H9 (cell line): ENCODE data around the gene OIT3. TPM values are rescaled to one million over a fixed set of nuclear protein-coding genes. Genes with fewer than 3 reads are reported as not detected.

Experiments
- DNase-seq: peaks from one replicate; pipeline ENCODE4 v3.0.0-alpha.2; 2017
- H2AFZ ChIP-seq: one replicate; pipeline ENCODE4 v1.6.1; 2013; ENCODE audit warnings: mild to moderate bottlenecking, low read length, control low read depth, moderate library complexity
- H2AK5ac ChIP-seq: 2 replicates; pipeline ENCODE4 v1.6.1; 2013; ENCODE audit warnings: low read length, control low read depth, mixed read lengths; ENCODE audit not compliant: insufficient read length
- H2BK120ac ChIP-seq: one replicate; pipeline ENCODE4 v1.6.1; 2013; ENCODE audit warnings: low read depth, mild to moderate bottlenecking, low read length, control low read depth, inconsistent platforms; ENCODE audit not compliant: poor library complexity, severe bottlenecking
- H2BK12ac ChIP-seq: 2 replicates; pipeline ENCODE4 v1.6.1; 2013; ENCODE audit warnings: low read length, control low read depth, mixed read lengths, low read depth; ENCODE audit not compliant: insufficient read length
- H2BK15ac ChIP-seq: 2 replicates; pipeline ENCODE4 v1.6.1; 2013; ENCODE audit warnings: low read depth, low read length, control low read depth
- H2BK20ac ChIP-seq: one replicate; pipeline ENCODE4 v1.6.1; 2013; ENCODE audit warnings: low read depth, mild to moderate bottlenecking, low read length, control low read depth, inconsistent platforms; ENCODE audit not compliant: poor library complexity, severe bottlenecking
- H2BK5ac ChIP-seq: 2 replicates; pipeline ENCODE4 v1.6.1; 2013; ENCODE audit warnings: low read length, control low read depth, mixed read lengths; ENCODE audit not compliant: insufficient read length
- H3K14ac ChIP-seq: 2 replicates; pipeline ENCODE4 v1.6.1; 2013; ENCODE audit warnings: low read length, control low read depth; ENCODE audit not compliant: insufficient read depth
- H3K18ac ChIP-seq: 2 replicates; pipeline ENCODE4 v1.6.1; 2013; ENCODE audit warnings: low read depth, mild to moderate bottlenecking, mixed read lengths, low read length, control low read depth; ENCODE audit not compliant: insufficient read length
- H3K23ac ChIP-seq: 2 replicates; pipeline ENCODE4 v1.6.1; 2013; ENCODE audit warnings: low read length, control low read depth, mixed read lengths, low read depth; ENCODE audit not compliant: insufficient read length
- H3K23me2 ChIP-seq: 2 replicates; pipeline ENCODE4 v1.6.1; 2013; ENCODE audit warnings: low read depth, mild to moderate bottlenecking, mixed read lengths, low read length, control low read depth; ENCODE audit not compliant: insufficient read length, poor library complexity, severe bottlenecking
- H3K27ac ChIP-seq: 2 replicates; pipeline ENCODE4 v1.5.1; 2013; ENCODE audit warnings: low read length, control low read depth, mixed read lengths, low read depth; ENCODE audit not compliant: insufficient read length
- H3K27me3 ChIP-seq: 2 replicates; pipeline ENCODE4 v1.6.1; 2013; ENCODE audit warnings: low read length, control low read depth, inconsistent platforms; ENCODE audit not compliant: insufficient read depth
- H3K4ac ChIP-seq: 2 replicates; pipeline ENCODE4 v1.6.1; 2013; ENCODE audit warnings: low read depth, mild to moderate bottlenecking, control low read depth, inconsistent platforms, low read length, moderate library complexity
- H3K4me1 ChIP-seq: 2 replicates; pipeline ENCODE4 v1.6.1; 2013; ENCODE audit warnings: low read length, control low read depth, inconsistent platforms; ENCODE audit not compliant: insufficient read depth
- H3K4me2 ChIP-seq: 2 replicates; pipeline ENCODE4 v1.6.1; 2013; ENCODE audit warnings: low read length, control low read depth, mixed read lengths; ENCODE audit not compliant: insufficient read length, insufficient read depth
- H3K56ac ChIP-seq: 2 replicates; pipeline ENCODE4 v1.6.1; 2013; ENCODE audit warnings: low read depth, mild to moderate bottlenecking, mixed read lengths, low read length, control low read depth; ENCODE audit not compliant: insufficient read length
- H3K79me1 ChIP-seq: 2 replicates; pipeline ENCODE4 v1.6.1; 2013; ENCODE audit warnings: low read depth, mild to moderate bottlenecking, moderate library complexity, low read length, control low read depth, inconsistent platforms; ENCODE audit not compliant: insufficient read depth, poor library complexity, severe bottlenecking
- H3K79me2 ChIP-seq: 2 replicates; pipeline ENCODE4 v1.6.1; 2013; ENCODE audit warnings: low read length, control low read depth, inconsistent platforms; ENCODE audit not compliant: insufficient read depth
- H3K9ac ChIP-seq: 2 replicates; pipeline ENCODE4 v1.6.1; 2013; ENCODE audit warnings: low read length, control low read depth, mixed read lengths; ENCODE audit not compliant: insufficient read length; ENCODE audit errors: extremely low read depth
- H3K9me3 ChIP-seq: one replicate; pipeline ENCODE4 v1.6.1; 2013; ENCODE audit warnings: low read depth, low read length, inconsistent platforms; ENCODE audit not compliant: control insufficient read depth
- H3T11ph ChIP-seq: one replicate; pipeline ENCODE4 v1.6.1; 2013; ENCODE audit warnings: mild to moderate bottlenecking, low read length, control low read depth, inconsistent platforms
- H4K20me1 ChIP-seq: one replicate; pipeline ENCODE4 v1.6.1; 2013; ENCODE audit not compliant: control insufficient read depth, insufficient read length, insufficient read depth
- H4K5ac ChIP-seq: 2 replicates; pipeline ENCODE4 v1.6.1; 2013; ENCODE audit warnings: low read depth, mild to moderate bottlenecking, mixed read lengths, low read length, control low read depth; ENCODE audit not compliant: insufficient read length
- H4K8ac ChIP-seq: replicated peaks from 2 replicates; pipeline ENCODE4 v1.6.1; 2013; ENCODE audit warnings: low read length, control low read depth, mixed read lengths, low read depth; ENCODE audit not compliant: insufficient read length
- H4K91ac ChIP-seq: 2 replicates; pipeline ENCODE4 v1.6.1; 2013; ENCODE audit warnings: low read depth, mild to moderate bottlenecking, moderate library complexity, mixed read lengths, low read length, control low read depth; ENCODE audit not compliant: insufficient read length
- H3K27ac Mint-ChIP-seq, 3 experiments: 2 replicates in 2 of 3; 3 replicates in 1 of 3; pipeline ENCODE4 v1.8.0; 2020 to 2021; ENCODE audit warnings: mixed read lengths in 3 of 3, mild to moderate bottlenecking in 1 of 3, moderate library complexity in 1 of 3
- H3K27me3 Mint-ChIP-seq: 2 replicates; pipeline ENCODE4 v1.8.0; 2021; ENCODE audit warnings: low read depth, mild to moderate bottlenecking, moderate library complexity, mixed read lengths
- H3K36me3 Mint-ChIP-seq, 3 experiments: 2 replicates in 2 of 3; 3 replicates in 1 of 3; pipeline ENCODE4 v1.8.0; 2020 to 2021; ENCODE audit warnings: low read depth in 3 of 3, mixed read lengths in 3 of 3; ENCODE audit not compliant: insufficient read depth in 1 of 3
- H3K4me1 Mint-ChIP-seq, 2 experiments: 2 replicates each; pipeline ENCODE4 v1.8.0; 2020; ENCODE audit warnings: mixed read lengths in 2 of 2
- H3K4me3 Mint-ChIP-seq, 2 experiments: 2 replicates in 1 of 2; 3 replicates in 1 of 2; pipeline ENCODE4 v1.8.0; 2020 to 2021; ENCODE audit warnings: mild to moderate bottlenecking in 2 of 2, mixed read lengths in 2 of 2, moderate library complexity in 1 of 2
- H3K9me3 Mint-ChIP-seq, 2 experiments: 2 replicates in 1 of 2; 3 replicates in 1 of 2; pipeline ENCODE4 v1.8.0; 2020; ENCODE audit warnings: mild to moderate bottlenecking in 2 of 2, mixed read lengths in 2 of 2, moderate library complexity in 1 of 2
- WGBS: extraction: QIAGEN DNeasy Blood & Tissue Kit; methylation state at CpG from one replicate; pipeline ENCODE4 v1.1.7; 2013; ENCODE audit warnings: missing lambda C conversion rate, low lambda C conversion rate, mixed read lengths; ENCODE audit not compliant: insufficient read length; ENCODE audit errors: extremely low coverage; 5-methylcytosine and 5-hydroxymethylcytosine counted together
- total RNA-seq: library from RNA; stranded (reverse); gene quantifications from 2 replicates; pipeline ENCODE4 v1.2.1, GENCODE V29; 2021
- TF ChIP-seq, protein P1 (sequence below): fragments of 200-600 bp; sonication (generic); conservative IDR thresholded peaks from 3 replicates; pipeline ENCODE4 v1.8.0; 2021; ENCODE audit warnings: antibody characterized with exemption, mild to moderate bottlenecking

The OIT3 gene
- total RNA-seq, 1 experiment from 2014 or later, result not detected

DNA sequence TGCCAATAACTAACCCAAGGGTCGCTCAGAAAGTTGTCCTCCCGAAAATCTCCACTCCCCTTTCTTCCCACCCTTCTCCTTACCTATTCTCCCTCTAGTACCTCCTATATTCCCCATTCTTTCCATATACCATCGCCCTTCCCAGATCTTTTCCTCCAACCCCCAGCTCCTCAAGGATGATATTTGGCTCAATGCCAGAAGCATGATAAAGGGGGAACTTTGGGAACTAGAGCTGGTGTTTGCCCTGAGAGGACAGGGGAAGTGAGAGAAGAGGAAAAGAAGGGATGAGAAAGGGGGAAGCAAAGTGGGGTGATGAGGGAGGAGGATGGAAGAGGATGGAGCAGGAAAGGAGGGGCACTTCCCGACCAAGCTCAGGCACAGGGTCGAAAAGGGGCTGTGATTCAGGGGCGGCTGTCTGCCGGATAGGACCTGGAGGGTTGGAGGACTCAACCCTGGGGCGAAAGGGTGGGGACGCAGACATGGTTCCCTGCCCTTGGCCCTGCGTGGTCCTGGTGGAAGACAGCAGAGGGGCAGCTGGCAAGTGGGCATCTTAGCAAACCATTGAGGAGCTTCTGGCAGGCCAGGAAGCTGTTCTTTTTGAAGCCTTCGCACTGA is 1.8 kb downstream of the OIT3 start:
- no peak overlapping the region for H4K91ac ChIP-seq
- no peak overlapping the region for H4K5ac ChIP-seq
- H3K27me3 Mint-ChIP-seq, result no peaks in the 10 kb centered on the region
- no peak overlapping the region for H2BK120ac ChIP-seq
- H3K9me3 ChIP-seq, result no peaks in the 10 kb centered on the region
- no peaks in the 10 kb centered on the region for H3K79me1 ChIP-seq
- no peak overlapping the region for H3K4me2 ChIP-seq
- H3K36me3 Mint-ChIP-seq, result no peaks in the 10 kb centered on the region
- no peak overlapping the region for H2AK5ac ChIP-seq
- 0 out of 2 replicates have a peak overlapping the region, but pooled peaks have one; percentile 6 for H3K14ac ChIP-seq
- H3K27ac ChIP-seq, result no peak overlapping the region
- no peaks in the 10 kb centered on the region for H4K20me1 ChIP-seq
- no peak overlapping the region for H3T11ph ChIP-seq
- peak overlapping the region in 1 of 3 experiments; percentile 26; a peak in 1 of 7 replicates for H3K27ac Mint-ChIP-seq
- H3K79me2 ChIP-seq, result no peaks in the 10 kb centered on the region
- no peak overlapping the region for H2BK20ac ChIP-seq
- H2BK15ac ChIP-seq, result no peak overlapping the region
- peaks cover 3% of the 10 kb centered on the region; the same call in 1 of the 2 replicates for H3K4me1 ChIP-seq
- WGBS, result 100% methylated on average over 2 of the region's 11 CpGs
- TF ChIP-seq, protein P1, sequence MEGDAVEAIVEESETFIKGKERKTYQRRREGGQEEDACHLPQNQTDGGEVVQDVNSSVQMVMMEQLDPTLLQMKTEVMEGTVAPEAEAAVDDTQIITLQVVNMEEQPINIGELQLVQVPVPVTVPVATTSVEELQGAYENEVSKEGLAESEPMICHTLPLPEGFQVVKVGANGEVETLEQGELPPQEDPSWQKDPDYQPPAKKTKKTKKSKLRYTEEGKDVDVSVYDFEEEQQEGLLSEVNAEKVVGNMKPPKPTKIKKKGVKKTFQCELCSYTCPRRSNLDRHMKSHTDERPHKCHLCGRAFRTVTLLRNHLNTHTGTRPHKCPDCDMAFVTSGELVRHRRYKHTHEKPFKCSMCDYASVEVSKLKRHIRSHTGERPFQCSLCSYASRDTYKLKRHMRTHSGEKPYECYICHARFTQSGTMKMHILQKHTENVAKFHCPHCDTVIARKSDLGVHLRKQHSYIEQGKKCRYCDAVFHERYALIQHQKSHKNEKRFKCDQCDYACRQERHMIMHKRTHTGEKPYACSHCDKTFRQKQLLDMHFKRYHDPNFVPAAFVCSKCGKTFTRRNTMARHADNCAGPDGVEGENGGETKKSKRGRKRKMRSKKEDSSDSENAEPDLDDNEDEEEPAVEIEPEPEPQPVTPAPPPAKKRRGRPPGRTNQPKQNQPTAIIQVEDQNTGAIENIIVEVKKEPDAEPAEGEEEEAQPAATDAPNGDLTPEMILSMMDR, result no peak
- no peaks in the 10 kb centered on the region; a peak in 1 of 5 replicates for H3K9me3 Mint-ChIP-seq
- H3K23ac ChIP-seq, result no peak overlapping the region
- no peak overlapping the region for H2BK5ac ChIP-seq
- H3K18ac ChIP-seq, result no peak overlapping the region
- H4K8ac ChIP-seq, result no peak overlapping the region
- no peak overlapping the region for H2BK12ac ChIP-seq
- no peak overlapping the region for H3K9ac ChIP-seq
- no peaks in the 10 kb centered on the region for H3K23me2 ChIP-seq
- no peak for DNase-seq
- H3K4me1 Mint-ChIP-seq, result no peaks in the 10 kb centered on the region
- H3K4me3 Mint-ChIP-seq, result no peak overlapping the region
- H3K4ac ChIP-seq, result no peak overlapping the region
- H3K27me3 ChIP-seq, result no peaks in the 10 kb centered on the region
- H3K56ac ChIP-seq, result no peak overlapping the region
- no peak overlapping the region for H2AFZ ChIP-seq
